GM18861 (cell line): Measurements from ENCODE around the gene RHBG.

ENCODE experiments used
- ATAC-seq: cut with Tn5 transposase; IDR thresholded peaks from one replicate; pipeline ENCODE4 v1.9.1; 2021; ENCODE audit not compliant: unreplicated experiment

The RHBG gene

GRCh38 chr1:156385534-156386031 lies 16.6 kb downstream of the RHBG start:
- ATAC-seq = no peak

- no peak for ATAC-seq
Measured at GRCh38 chr1:156386134-156386901, 17.3 kb downstream of the RHBG start.

DNA sequence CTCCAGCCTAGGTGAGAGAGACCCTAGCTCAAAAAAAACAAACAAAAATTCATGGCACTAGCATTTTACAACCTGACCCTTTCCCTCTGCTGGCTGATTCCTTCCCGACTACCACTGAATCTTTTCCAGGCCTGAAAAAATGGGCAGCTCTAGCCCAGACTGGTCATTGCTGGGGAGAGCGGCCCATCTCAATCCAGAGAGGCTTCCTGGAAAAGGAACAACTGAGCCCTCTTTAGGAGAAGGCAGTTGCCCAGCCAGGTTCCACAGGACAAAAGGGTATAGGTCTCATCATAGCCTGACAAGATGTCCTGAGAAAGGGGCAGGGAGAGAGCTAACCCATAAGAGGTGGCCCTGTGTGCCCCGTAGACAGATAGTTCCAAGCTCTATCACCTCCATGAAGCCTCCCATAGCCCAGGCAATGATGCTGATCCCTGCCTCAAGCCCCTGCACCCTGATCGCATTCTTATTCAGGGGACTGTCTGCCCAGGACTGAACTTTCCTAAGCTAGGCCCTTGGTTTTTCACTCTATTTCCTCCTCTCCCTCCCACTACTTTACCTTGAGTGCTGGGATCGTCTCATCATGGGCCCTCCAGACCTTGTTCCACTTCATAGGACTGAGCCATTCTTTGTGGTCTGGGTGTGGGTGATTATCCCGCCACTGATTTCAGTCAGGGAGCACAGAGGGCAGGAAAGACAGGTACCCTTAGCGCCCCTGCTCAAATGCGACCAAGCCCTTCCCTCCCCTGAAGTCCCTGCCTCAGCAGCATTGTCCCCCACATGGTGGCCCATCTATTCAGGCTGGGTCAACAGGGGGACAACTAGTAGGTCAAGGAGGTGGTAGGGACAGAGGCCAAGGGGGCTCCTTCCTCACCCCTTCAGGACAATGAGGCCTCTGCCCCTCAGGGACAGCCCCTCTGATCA lies 18.2 kb downstream of the RHBG start:
- ATAC-seq = no peak

DNA sequence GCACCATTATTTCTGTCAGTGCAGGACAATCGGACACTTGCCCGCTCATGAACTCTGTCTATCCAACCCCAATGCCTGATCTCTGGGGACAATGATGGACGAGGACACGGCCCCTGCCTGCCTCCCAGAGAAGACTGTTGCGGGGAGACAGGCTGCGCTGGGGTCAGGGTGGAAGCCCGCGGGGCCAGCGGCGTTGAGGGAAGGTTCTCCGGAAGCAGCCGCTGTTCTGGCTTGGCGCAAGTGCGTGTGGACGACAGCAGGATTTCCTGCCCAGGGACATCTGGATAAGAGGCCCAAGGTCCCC lies 18.8 kb downstream of the RHBG start:
- no peak for ATAC-seq

DNA sequence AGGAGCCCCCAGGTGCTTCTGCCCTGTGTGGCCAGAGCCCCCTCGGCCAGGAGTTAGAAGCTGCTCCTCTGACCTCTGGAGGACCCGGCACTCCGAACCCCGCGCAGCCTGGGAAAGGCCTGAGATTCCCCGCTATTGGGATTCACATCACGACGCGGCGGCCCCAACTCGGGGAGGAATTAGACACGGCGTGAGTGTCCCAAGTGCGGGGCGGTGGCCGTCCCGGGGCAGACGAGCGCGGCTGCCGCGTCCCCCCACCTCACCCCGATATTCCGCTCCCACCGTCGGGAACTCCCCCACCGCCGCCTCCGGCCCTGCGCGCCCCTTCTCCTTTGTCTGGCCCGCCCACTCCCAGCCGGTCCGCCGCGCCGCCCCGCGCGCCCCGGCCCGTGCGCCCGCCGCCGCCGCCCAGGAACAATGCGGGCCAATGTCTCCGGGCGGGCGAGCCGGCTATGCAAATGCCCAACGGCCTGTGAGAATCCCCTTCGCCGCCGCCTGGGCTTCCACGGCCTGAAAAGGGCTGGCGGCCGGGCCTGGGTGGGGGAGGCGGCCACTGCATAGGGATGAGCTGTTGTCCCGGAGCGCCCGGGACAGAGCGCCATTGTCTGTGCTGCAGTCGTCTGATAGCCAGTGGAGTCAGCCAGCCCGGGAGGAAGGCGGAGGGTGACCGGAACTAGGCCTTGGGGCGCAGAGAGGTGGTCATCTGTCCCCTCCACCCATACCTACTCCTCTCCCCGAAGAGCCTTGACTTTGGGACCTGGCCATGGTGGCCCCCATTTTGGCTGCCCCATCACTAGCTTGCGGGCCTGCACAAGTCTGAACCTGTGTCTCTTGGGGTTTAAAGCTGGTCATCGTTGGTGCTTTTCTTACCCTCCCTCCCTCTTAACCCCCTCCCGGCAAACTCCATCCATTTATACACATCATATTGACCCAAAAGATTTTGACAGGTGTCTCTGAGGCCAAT lies 19.4 kb downstream of the RHBG start:
- ATAC-seq = no peak

- no peak for ATAC-seq
Measured at GRCh38 chr1:156389311-156389710, 20.3 kb downstream of the RHBG start.

DNA sequence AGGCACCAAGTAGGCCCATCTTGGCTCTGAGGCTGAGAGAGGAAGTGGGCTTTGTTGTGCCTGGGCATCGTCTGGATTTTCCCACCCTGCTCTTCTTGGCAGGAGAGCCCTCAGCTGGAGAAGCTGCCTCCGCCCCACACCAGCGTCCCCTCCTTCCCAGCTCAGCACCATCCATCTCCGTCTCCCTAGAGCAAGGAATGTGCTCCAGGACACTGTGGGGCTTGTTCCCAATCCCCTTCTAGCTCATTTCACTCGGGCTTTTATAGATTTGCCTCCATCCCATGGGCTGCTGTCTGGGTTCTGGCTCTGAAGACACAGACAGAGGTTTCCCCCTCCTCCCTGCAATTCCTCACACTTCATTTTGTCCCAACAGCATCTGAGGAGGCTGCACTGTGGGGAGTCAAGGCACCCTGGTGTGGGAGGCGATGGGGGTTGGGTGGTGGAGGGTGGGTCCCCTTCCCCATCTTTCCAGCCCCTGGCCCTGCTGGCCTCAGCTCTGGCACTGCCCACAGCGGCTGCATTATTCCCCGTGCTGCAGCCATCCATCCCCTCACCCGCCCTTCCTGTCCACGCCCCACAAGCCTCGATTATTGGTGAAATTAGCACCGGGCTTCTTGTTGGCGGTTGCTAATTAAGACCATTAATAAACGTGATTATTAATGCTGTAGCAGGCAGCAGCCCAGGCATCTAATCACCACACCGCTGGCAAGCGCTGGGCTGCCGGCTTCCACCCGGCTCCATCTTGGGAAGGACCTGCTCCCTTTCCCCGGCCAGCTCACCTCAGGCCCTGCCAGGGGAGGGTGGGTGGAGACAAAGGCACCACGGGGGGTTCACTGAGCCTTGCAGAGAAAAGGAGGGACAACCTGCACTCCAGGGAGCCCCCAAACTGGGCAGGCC lies 21.7 kb downstream of the RHBG start:
- ATAC-seq = no peak

DNA sequence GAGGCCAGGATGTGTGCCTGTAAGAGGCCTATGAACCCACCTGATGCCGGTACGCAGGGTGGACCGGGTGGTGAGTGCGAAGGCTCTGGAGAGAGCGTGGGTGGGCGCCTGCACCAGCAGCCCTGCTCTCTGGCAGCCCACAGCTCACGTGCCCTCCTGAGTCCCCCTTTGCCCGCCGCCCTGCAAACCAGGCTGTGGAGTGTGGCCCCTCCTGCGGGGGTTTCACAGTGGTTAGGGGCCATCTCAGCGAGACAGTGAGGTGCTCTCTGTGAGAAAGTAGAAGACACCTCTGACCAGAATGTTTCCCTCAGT lies 22.3 kb downstream of the RHBG start:
- no peak for ATAC-seq

DNA sequence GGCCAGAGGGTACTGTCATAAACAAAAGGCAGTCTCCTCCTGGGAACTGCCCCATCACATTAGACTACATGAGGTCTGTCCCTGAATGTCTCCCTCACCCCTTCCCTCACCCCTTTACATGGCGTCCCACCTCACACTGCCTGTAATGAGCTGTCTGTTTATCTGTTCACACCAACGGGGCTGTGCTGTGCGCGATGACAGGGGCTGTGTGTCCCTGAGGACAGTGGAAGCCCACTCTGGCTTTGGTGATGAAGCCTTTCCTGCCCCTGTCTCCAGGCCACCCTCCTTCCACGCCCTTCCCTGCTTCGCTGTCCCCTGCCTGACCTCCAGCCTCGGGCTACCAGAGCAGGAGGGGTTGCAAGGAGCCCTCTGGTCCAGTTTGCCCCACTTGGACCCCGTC lies 22.7 kb downstream of the RHBG start:
- ATAC-seq = no peak

DNA sequence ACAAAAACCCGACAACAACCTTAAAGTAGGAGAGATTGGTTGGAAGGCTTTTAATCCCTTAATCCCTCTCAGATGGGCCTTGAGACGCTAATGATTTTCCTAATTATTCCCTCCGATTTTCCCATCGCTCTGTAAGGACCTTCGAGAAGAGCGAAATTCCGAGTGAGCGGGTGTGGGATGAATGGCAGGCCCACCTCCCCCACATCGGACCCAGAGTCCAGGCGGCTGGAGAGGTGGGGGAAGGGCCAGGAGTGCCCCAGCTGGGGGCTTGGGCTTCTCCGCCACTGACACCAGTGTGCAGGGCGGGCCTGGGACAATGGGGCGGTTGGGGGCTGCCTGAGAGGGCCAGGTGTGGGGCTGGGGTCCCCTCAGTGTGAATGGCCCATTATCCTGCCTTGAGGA lies 23.4 kb downstream of the RHBG start:
- ATAC-seq = no peak

DNA sequence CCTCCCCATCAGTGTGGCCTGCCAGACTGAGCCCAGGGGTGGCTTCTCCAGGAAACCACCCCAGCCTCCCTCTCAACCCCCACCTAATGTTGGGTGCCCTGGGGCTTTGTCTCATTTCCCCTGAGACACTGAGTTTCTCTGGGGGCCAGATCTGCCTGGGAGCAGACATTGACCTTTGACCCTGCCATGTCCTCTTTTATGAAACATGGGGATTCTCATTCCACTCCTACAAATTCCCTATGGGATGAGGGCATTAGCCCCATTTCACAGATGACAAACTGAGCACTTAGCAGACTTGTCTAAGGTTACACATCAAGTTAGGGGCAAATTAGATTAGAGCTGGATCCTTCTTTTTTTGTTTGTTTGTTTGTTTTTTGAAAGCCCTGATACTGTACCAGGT lies 24.1 kb downstream of the RHBG start:
- no peak for ATAC-seq

GRCh38 chr1:156394082-156394481 lies 25.1 kb downstream of the RHBG start:
- ATAC-seq = no peak

DNA sequence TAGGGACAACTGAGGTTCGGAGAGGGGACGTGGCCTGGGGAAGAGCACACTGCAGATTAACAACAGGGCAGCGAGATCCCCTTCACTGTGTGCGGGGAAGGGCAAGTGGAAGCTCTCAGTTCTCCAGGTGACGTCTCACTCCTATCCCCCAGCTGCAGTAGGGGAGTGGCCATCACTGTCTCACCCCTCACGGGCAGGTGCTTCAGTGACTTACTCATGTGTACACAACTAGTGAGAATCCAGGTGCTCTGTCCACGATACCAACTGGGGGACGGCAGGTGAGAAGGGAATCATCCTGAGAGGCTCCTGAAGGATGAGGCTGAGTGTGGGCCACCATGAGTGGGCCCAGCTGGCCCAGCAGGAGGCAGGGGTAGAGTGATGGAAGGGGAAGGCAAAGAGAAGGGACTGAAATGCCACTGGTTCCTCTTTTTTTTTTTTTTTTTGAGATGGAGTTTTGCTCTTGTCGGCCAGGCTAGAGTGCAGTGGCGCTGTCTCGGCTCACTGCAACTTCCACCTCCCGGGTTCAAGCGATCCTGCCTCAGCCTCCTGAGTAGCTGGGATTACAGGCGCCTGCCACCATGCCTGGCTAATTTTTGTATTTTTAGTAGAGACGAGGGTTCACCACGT lies 25.9 kb downstream of the RHBG start:
- no peak for ATAC-seq

GRCh38 chr1:156399355-156400125 lies 30.5 kb downstream of the RHBG start:
- ATAC-seq = no peak

GRCh38 chr1:156400191-156400935 lies 31.4 kb downstream of the RHBG start:
- ATAC-seq = no peak

- no peak for ATAC-seq
Measured at GRCh38 chr1:156401041-156401574, 32.1 kb downstream of the RHBG start.

DNA sequence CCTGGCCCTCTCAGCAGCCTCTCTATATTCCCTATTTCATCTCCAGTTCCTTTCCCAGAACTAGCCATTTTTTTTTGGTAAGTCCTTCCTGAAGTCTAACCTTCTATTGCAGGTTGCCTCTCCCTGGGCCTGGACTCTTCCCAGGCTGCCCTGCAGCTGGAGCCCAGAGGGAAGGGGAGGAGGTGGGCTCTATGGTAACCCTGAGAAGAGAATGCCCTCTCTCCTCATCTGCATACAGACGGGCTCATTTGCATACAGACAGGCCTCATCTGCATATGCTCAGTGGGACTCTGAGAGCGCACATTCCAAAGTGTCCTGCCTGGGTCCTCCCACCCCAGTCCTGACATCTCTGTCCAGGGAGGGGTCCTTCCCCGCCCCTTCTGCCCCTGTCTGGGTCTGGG lies 32.7 kb downstream of the RHBG start:
- ATAC-seq = no peak
